ENCODE data around the gene KY.

GRCh38 chr3:134650431-134651346 is at the start of gene KY:
- no peak for TF ChIP-seq CTCF (conservative IDR thresholded peaks at IDR 0.05)
- no peak for TF ChIP-seq ZFX (IDR thresholded peaks at IDR 0.05)
